Measurements from ENCODE around the gene PDGFC.

Gene PDGFC

DNA sequence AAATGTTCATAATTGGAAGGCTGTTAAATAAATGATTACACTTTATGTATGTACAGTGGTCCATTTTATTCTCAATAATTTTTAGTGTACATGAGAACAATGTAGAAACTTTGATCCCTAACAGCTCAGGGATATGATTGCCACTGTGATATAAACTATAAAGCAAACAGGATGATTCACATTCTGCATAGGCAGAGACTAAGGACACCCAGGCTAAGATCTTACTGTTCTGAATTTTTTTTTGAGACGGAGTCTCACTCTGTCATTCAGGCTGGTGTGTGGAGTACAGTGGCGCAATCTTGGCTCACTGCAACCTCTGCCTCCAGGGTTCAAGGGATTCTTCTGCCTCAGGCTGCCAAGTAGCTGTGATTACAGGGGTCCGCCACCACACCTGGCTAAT lies 186.6 kb downstream of the PDGFC start:
- H3K36me3 ChIP-seq (ENCODE audit: control insufficient read depth, insufficient read depth, low read length) = no peaks in the 10 kb centered on the region
- H3K9me3 ChIP-seq (ENCODE audit: control insufficient read depth, low read length) = no peaks in the 10 kb centered on the region
- peaks cover 12% of the 10 kb centered on the region for H3K4me1 ChIP-seq (ENCODE audit: control insufficient read depth, insufficient read depth, low read length, poor library complexity, severe bottlenecking)
- 92 to 100% methylated on average over 1 to 3 of the region's 3 CpGs for WGBS, 2 experiments (ENCODE audit: insufficient coverage in 2 of 2)
- H3K4me3 ChIP-seq (ENCODE audit: extremely low read depth, insufficient read depth, low read length, poor library complexity, severe bottlenecking) = no peak overlapping the region
- H3K27ac ChIP-seq (ENCODE audit: low read depth, low read length, severe bottlenecking) = no peak overlapping the region

- Histone ChIP-seq H3K4me3 (ENCODE audit: extremely low read depth, insufficient read depth, low read length, poor library complexity, severe bottlenecking) (no peak overlapping the region), H3K36me3 (ENCODE audit: control insufficient read depth, insufficient read depth, low read length) (no peaks in the 10 kb centered on the region), H3K4me1 (ENCODE audit: control insufficient read depth, insufficient read depth, low read length, poor library complexity, severe bottlenecking) (peaks cover 18% of the 10 kb centered on the region), H3K9me3 (ENCODE audit: control insufficient read depth, low read length) (no peaks in the 10 kb centered on the region), H3K27ac (ENCODE audit: low read depth, low read length, severe bottlenecking) (no peak overlapping the region)
- 100% methylated on average over 1 of the region's 2 CpGs for WGBS, 2 experiments (ENCODE audit: insufficient coverage in 2 of 2)
These were observed 187.6 kb downstream of the PDGFC start for GRCh38 chr4:156783966-156784365.

- no peak overlapping the region for H3K27ac ChIP-seq (ENCODE audit: low read depth, low read length, severe bottlenecking)
- no peaks in the 10 kb centered on the region for H3K9me3 ChIP-seq (ENCODE audit: control insufficient read depth, low read length)
- 91 to 100% methylated on average over 1 to 4 of the region's 5 CpGs for WGBS, 2 experiments (ENCODE audit: insufficient coverage in 2 of 2)
- peaks cover 23% of the 10 kb centered on the region for H3K4me1 ChIP-seq (ENCODE audit: control insufficient read depth, insufficient read depth, low read length, poor library complexity, severe bottlenecking)
- H3K36me3 ChIP-seq (ENCODE audit: control insufficient read depth, insufficient read depth, low read length) = no peaks in the 10 kb centered on the region
- H3K4me3 ChIP-seq (ENCODE audit: extremely low read depth, insufficient read depth, low read length, poor library complexity, severe bottlenecking) = no peak overlapping the region
These were observed 189.1 kb downstream of the PDGFC start for GRCh38 chr4:156782491-156782890.

- no peaks in the 10 kb centered on the region for H3K36me3 ChIP-seq (ENCODE audit: control insufficient read depth, insufficient read depth, low read length)
- H3K9me3 ChIP-seq (ENCODE audit: control insufficient read depth, low read length) = no peaks in the 10 kb centered on the region
- H3K27ac ChIP-seq (ENCODE audit: low read depth, low read length, severe bottlenecking) = no peak overlapping the region
- no CpG with 5 or more reads among the region's 2 CpGs for WGBS, 2 experiments (ENCODE audit: insufficient coverage in 2 of 2)
- H3K4me3 ChIP-seq (ENCODE audit: extremely low read depth, insufficient read depth, low read length, poor library complexity, severe bottlenecking) = no peak overlapping the region
- peaks cover 23% of the 10 kb centered on the region for H3K4me1 ChIP-seq (ENCODE audit: control insufficient read depth, insufficient read depth, low read length, poor library complexity, severe bottlenecking)
These were observed 189.7 kb downstream of the PDGFC start for GRCh38 chr4:156781852-156782251.

- Histone ChIP-seq H3K4me3 (ENCODE audit: extremely low read depth, insufficient read depth, low read length, poor library complexity, severe bottlenecking) (no peak overlapping the region), H3K4me1 (ENCODE audit: control insufficient read depth, insufficient read depth, low read length, poor library complexity, severe bottlenecking) (peaks cover 28% of the 10 kb centered on the region), H3K27ac (ENCODE audit: low read depth, low read length, severe bottlenecking) (peak overlapping the region; percentile 25), H3K9me3 (ENCODE audit: control insufficient read depth, low read length) (no peaks in the 10 kb centered on the region), H3K36me3 (ENCODE audit: control insufficient read depth, insufficient read depth, low read length) (no peaks in the 10 kb centered on the region)
- WGBS, 2 experiments (ENCODE audit: insufficient coverage in 2 of 2) = no CpG with 5 or more reads among the region's 1 CpG
These were observed 191.8 kb downstream of the PDGFC start for GRCh38 chr4:156779774-156780173.

DNA sequence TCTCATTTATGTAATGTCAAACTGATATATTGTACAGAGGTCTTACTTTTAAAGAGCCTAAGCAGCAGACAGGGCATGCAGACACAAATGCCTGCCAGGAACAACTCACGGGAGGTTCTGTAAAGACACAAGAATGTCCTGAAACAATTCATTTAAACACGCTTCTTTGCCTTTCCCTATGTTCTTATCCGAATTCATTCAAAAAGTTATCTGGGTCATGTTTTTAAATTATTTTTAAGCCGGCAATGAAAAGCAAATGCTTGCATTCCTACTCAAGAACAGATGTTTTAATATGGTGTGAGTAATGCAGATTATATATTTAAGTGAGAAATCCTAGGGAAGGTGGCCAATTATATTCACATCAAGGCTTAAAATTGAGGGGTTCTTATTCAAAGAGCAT lies 192.6 kb downstream of the PDGFC start:
- Histone ChIP-seq H3K27ac (ENCODE audit: low read depth, low read length, severe bottlenecking) (no peak overlapping the region), H3K9me3 (ENCODE audit: control insufficient read depth, low read length) (no peaks in the 10 kb centered on the region), H3K36me3 (ENCODE audit: control insufficient read depth, insufficient read depth, low read length) (no peaks in the 10 kb centered on the region), H3K4me3 (ENCODE audit: extremely low read depth, insufficient read depth, low read length, poor library complexity, severe bottlenecking) (no peak overlapping the region), H3K4me1 (ENCODE audit: control insufficient read depth, insufficient read depth, low read length, poor library complexity, severe bottlenecking) (peaks cover 33% of the 10 kb centered on the region)
- WGBS, 2 experiments (ENCODE audit: insufficient coverage in 2 of 2) = 86 to 100% methylated on average over 1 of the region's 4 CpGs

DNA sequence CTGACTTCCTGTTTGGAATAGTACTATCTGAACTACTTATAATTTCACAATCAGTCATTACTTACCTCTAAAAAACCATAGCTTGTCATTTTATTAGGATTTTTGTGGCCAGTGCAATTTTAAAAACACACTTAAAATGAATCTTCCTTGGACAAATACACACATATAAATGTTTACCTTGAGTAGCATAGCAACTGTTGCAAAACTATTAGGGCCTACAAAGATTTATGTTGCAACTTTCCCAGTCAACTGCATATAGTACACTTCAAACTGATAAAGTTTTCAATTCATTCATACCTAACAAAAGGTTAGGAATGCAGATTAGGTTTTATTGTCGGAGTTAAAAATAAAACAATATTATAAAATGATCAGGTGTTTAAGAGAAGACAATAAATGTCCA lies 193.0 kb downstream of the PDGFC start:
- H3K9me3 ChIP-seq (ENCODE audit: control insufficient read depth, low read length) = no peaks in the 10 kb centered on the region
- H3K36me3 ChIP-seq (ENCODE audit: control insufficient read depth, insufficient read depth, low read length) = no peaks in the 10 kb centered on the region
- no peak overlapping the region for H3K4me3 ChIP-seq (ENCODE audit: extremely low read depth, insufficient read depth, low read length, poor library complexity, severe bottlenecking)
- no peak overlapping the region for H3K27ac ChIP-seq (ENCODE audit: low read depth, low read length, severe bottlenecking)
- no CpG with 5 or more reads among the region's 1 CpG for WGBS, 2 experiments (ENCODE audit: insufficient coverage in 2 of 2)
- peaks cover 38% of the 10 kb centered on the region for H3K4me1 ChIP-seq (ENCODE audit: control insufficient read depth, insufficient read depth, low read length, poor library complexity, severe bottlenecking)

GRCh38 chr4:156778093-156778492 lies 193.5 kb downstream of the PDGFC start:
- Histone ChIP-seq H3K9me3 (ENCODE audit: control insufficient read depth, low read length) (no peaks in the 10 kb centered on the region), H3K27ac (ENCODE audit: low read depth, low read length, severe bottlenecking) (no peak overlapping the region), H3K4me3 (ENCODE audit: extremely low read depth, insufficient read depth, low read length, poor library complexity, severe bottlenecking) (no peak overlapping the region), H3K4me1 (ENCODE audit: control insufficient read depth, insufficient read depth, low read length, poor library complexity, severe bottlenecking) (peaks cover 40% of the 10 kb centered on the region), H3K36me3 (ENCODE audit: control insufficient read depth, insufficient read depth, low read length) (no peaks in the 10 kb centered on the region)
- no CpG with 5 or more reads among the region's 1 CpG for WGBS, 2 experiments (ENCODE audit: insufficient coverage in 2 of 2)

GRCh38 chr4:156775813-156776212 lies 195.8 kb downstream of the PDGFC start:
- 100% methylated on average over 1 of the region's 1 CpG; no CpG with 5 or more reads in 1 of the 2 experiments for WGBS, 2 experiments (ENCODE audit: insufficient coverage in 2 of 2)
- peaks cover 51% of the 10 kb centered on the region for H3K4me1 ChIP-seq (ENCODE audit: control insufficient read depth, insufficient read depth, low read length, poor library complexity, severe bottlenecking)
- H3K9me3 ChIP-seq (ENCODE audit: control insufficient read depth, low read length) = no peaks in the 10 kb centered on the region
- H3K36me3 ChIP-seq (ENCODE audit: control insufficient read depth, insufficient read depth, low read length) = no peaks in the 10 kb centered on the region
- H3K27ac ChIP-seq (ENCODE audit: low read depth, low read length, severe bottlenecking) = no peak overlapping the region
- H3K4me3 ChIP-seq (ENCODE audit: extremely low read depth, insufficient read depth, low read length, poor library complexity, severe bottlenecking) = no peak overlapping the region

GRCh38 chr4:156774422-156774821 lies 197.2 kb downstream of the PDGFC start:
- no peaks in the 10 kb centered on the region for H3K36me3 ChIP-seq (ENCODE audit: control insufficient read depth, insufficient read depth, low read length)
- H3K4me1 ChIP-seq (ENCODE audit: control insufficient read depth, insufficient read depth, low read length, poor library complexity, severe bottlenecking) = peaks cover 45% of the 10 kb centered on the region
- H3K4me3 ChIP-seq (ENCODE audit: extremely low read depth, insufficient read depth, low read length, poor library complexity, severe bottlenecking) = no peak overlapping the region
- 88% methylated on average over 2 of the region's 4 CpGs; no CpG with 5 or more reads in 1 of the 2 experiments for WGBS, 2 experiments (ENCODE audit: insufficient coverage in 2 of 2)
- H3K27ac ChIP-seq (ENCODE audit: low read depth, low read length, severe bottlenecking) = peak overlapping the region; percentile 47
- H3K9me3 ChIP-seq (ENCODE audit: control insufficient read depth, low read length) = no peaks in the 10 kb centered on the region

GRCh38 chr4:156773648-156774357 lies 197.8 kb downstream of the PDGFC start:
- H3K27ac ChIP-seq (ENCODE audit: low read depth, low read length, severe bottlenecking) = peak overlapping the region; percentile 47
- 86 to 96% methylated on average over 2 to 3 of the region's 4 CpGs for WGBS, 2 experiments (ENCODE audit: insufficient coverage in 2 of 2)

More at GRCh38 chr4:156773648-156774357, 197.8 kb downstream of the PDGFC start:
- Histone ChIP-seq H3K36me3 (ENCODE audit: control insufficient read depth, insufficient read depth, low read length) (no peaks in the 10 kb centered on the region), H3K4me1 (ENCODE audit: control insufficient read depth, insufficient read depth, low read length, poor library complexity, severe bottlenecking) (peaks cover 40% of the 10 kb centered on the region), H3K4me3 (ENCODE audit: extremely low read depth, insufficient read depth, low read length, poor library complexity, severe bottlenecking) (no peak overlapping the region), H3K9me3 (ENCODE audit: control insufficient read depth, low read length) (no peaks in the 10 kb centered on the region)
